Measurements from ENCODE around the gene MSX1.

The MSX1 gene

DNA sequence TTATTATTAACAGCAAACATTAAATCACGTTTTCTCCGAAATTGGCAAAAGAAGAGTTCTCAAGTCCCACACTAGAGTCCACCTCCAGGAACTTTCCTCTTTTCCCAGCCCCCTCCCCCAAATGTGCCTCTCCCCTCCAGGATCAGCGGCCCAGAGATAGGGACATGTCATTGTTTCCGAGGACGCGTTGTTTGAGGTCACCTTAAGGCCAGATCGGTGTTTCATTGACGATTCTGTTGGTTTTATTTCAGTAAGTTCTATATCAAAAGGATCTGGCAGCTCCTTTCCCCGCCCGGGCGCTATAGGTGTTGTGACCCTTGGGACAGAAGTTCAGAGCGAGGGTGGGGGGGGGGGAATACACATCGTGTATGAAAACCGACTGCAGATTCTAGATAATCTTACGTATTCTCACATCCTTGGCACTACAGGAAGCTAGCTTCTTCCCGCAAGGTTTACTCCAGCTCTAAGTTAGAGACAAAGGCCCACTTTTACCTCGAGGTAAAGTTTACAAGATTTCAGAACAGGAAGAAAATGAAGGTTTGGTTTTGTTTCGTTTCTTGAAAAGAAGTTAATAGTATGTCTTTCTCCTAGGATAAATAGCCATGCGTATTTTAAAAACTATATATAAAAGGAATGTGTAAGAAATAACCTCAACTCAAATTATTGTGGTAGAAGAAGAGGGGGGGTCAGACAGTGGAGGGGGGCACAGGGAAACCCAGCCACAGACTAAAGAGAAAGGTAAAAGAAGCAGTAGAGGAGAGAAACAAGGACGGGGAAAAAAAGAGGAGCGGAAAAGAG, 739 bp upstream of the MSX1 start:
- no peak for DNase-seq

DNA sequence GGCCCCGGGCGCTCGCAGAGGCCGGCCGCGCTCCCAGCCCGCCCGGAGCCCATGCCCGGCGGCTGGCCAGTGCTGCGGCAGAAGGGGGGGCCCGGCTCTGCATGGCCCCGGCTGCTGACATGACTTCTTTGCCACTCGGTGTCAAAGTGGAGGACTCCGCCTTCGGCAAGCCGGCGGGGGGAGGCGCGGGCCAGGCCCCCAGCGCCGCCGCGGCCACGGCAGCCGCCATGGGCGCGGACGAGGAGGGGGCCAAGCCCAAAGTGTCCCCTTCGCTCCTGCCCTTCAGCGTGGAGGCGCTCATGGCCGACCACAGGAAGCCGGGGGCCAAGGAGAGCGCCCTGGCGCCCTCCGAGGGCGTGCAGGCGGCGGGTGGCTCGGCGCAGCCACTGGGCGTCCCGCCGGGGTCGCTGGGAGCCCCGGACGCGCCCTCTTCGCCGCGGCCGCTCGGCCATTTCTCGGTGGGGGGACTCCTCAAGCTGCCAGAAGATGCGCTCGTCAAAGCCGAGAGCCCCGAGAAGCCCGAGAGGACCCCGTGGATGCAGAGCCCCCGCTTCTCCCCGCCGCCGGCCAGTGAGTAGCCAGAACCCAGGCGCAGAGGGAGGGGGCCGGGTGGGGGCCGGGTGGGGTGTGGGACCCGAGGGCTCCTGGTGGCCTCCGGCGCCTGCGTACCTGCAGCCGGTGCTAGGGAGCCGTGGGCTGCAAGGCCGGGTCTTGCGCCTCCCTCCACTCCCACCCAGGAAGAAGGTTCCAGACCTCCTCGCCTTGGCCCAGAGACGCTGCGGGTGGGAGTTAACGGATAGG, 534 bp downstream of the MSX1 start:
- DNase-seq = no peak

DNA sequence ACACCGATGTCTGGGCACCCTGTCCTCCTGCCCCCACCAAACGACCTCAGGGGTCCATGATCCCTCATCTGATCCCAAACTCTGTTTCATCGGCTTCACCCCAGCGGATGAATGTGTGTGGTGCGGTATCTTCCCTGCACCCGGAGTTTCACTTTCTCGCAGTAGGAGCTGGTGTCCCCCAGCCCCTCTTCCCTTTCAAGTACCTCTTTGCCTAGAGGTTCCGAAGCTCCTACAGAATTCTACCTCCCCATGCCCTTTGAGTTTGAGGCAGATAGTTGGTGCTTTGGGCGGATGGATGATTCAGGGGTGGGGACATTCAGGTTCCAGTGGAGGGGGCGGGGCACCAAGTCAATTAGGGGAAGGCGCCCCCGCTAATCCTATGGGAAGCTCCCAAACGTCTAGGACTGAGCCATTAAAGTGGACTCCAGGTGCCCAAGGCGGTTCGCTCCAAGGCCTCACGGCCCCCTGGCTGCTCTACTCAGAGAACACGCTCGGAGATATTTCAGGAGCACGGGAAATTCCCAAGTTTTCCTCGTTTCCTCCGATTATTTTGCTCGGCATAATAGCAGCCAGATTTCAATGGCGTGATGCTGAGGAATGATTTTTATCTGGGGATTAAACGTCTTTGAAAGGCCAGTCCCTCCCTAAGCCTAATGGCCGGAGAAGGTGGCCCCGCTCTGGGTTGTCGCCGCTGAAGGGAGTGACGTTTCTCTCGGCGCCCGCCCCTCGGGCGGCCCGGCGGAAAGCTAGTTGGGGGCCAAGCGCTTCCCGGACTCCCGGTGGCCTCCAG, 1.3 kb downstream of the MSX1 start:
- no peak for DNase-seq

DNA sequence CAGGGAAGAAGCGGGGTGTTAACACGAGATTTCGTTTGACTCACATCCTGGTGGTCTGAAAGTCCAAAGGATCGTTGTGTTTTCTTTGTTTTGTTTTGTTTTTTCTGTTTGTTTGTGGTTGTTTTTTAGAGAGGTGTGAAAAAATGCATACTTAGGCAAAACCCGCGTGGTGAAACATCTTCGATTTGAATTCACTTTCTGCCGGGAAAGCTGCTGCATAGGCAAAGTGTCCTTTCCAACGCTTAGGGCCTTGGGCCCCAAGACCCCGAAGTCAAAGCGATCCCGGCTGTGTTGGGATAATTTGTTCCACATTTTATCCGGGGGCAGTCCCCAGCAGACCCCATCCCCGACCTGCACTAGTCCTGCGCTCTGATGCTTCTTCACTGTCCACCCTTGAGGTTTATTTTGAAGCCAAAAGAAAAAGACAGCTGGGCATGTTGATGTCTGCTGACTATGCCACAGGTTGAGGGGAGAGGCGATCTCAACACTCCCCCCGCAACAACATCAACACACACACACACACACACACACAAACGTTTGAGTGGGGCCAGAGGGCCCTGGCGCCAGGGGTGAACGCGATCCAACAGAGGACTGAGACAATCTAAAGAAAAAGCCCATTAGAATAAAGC, 2.0 kb downstream of the MSX1 start:
- DNase-seq = no peak

DNA sequence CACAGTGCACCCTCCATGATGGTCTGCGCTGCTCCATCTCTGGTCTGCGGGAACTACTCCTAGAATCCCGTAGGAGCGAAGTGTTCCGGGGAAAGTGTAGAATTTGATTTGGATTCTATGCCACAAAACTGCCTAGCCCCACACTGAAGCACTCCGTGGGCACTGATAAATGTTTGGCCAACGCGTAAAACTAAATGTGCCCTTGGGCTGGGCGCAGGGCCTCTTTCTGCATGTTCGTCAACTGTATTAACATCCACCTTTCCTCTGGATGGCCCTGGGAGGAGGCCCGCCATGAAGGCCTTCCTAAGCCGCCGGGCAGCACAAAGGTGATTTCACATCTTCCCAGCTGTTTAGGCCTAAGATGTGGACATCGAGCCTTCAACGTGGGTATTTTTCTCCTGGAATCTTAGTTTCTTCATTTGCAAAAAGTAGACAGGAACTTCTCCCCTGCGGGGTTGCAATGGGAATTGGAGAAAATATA, 2.6 kb downstream of the MSX1 start:
- no peak for DNase-seq

DNA sequence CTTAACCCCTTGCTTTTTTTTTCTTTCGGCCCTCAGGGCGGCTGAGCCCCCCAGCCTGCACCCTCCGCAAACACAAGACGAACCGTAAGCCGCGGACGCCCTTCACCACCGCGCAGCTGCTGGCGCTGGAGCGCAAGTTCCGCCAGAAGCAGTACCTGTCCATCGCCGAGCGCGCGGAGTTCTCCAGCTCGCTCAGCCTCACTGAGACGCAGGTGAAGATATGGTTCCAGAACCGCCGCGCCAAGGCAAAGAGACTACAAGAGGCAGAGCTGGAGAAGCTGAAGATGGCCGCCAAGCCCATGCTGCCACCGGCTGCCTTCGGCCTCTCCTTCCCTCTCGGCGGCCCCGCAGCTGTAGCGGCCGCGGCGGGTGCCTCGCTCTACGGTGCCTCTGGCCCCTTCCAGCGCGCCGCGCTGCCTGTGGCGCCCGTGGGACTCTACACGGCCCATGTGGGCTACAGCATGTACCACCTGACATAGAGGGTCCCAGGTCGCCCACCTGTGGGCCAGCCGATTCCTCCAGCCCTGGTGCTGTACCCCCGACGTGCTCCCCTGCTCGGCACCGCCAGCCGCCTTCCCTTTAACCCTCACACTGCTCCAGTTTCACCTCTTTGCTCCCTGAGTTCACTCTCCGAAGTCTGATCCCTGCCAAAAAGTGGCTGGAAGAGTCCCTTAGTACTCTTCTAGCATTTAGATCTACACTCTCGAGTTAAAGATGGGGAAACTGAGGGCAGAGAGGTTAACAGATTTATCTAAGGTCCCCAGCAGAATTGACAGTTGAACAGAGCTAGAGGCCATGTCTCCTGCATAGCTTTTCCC, 3.4 kb downstream of the MSX1 start:
- no peak for DNase-seq

DNA sequence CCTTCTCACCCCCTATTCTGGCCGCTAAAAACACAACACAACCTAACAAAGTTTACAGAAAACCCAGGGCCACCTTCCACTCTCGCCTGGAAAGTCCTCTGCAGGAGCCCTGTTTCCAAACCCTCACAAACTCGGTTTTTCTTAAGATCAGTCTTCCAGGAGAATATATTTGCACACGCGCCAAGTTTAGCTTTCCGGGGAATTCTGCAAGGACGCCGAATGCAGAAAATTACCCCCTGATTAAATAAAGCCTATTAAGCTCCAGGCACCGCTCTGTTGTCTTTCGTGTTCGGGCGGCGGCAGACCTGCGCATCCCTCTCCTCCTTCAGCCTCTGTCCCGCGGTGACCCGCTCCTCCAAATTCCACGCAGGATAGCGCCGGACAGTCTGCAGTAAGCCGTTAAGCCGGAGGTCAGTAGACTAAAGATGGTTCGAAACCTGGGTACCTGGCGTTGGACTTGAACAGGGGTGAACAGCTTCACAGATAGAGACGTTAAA, 5.0 kb downstream of the MSX1 start:
- no peak for DNase-seq

DNA sequence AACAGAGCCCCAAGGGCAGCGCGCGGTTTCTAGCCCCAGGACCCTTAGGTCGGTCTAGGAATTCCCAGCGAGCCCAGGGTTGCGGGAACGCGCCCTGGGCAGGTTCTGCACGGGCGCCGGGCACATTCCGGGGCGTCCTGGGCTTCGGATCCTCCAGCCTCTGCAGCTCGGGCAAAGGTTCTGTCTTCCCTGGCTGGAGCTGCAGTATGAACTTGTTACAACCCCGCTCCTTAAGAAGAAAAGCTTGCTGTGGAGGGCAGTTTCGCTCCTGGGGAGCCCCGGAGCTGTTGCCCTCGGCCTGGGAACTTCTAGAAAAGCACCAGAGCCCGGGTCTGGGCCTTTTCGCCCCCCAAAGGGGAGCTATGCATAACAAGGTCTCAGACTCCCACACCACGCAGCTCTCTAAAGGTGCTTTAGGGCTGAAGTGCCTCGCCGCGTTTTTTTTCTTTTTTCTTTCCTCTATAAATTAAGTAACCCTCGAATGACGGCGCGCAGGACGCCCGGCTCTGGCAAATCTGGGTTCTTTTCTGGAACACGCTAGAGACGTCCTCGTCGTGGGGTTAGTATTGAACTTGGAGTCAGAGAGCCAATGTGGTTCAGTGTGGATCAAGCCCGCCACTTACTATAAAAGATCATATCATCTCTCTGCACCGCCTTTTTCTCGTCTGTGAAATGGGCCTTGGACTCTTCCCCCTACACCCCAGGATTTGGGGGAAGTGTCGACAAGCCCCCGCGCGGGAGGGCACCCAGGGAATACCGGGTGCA, 5.7 kb downstream of the MSX1 start:
- DNase-seq = no peak

DNA sequence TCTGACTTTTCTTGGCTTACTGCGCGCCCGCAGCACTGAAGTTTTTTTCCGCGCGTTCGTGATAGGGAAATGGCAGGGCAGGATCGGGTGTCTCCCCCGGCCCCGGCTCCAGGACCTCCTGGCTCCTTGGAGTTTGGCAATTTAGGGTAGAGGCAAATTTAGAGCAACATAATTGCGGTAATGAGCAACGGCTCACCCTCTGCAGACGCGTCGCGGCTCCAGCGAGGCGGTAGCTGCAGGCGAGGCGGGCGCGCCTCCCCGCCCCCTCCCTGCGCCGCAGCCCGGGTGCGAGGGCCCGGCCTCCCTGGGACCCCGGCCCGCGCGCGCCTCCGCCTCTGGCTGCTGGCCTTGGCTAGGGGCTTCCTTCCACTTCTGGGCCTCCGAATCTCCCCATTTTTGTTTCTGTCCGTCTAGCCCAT, 6.2 kb downstream of the MSX1 start:
- DNase-seq = no peak

DNA sequence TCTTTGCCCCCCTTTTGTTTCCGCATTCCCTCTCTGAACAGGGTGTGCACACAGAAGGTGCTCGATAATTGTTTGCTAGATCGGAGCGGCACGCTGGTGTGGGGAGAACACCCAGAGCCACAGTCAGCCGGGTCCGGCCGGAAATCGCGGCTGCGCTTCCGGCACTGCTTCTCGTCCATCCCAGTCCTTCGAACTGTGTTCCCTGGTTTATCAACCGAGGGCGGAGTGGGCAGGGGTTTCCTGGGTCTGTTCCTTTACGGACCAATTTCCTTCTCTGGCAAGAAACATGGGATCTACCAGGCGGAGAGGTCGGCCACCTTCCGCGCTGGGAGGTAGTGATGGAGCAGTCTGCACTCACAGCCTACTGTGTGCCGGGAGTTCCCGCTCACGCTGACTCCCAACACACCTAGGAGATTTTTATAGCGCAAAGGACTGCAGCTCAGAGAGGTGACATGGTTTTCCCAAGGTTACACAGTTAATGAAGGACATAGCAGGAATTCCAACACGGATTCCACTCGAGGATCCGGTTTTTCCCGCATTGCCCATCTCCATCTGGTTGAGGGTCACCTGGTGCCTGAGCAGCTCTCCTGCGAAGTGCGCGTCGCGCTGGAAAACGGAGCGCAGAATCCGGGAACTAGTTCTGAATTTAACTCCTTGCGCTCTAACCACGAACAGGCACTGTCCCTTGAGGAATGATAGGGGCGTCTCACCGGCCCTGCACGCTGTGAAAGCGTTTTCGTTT, 6.8 kb downstream of the MSX1 start:
- no peak for DNase-seq

DNA sequence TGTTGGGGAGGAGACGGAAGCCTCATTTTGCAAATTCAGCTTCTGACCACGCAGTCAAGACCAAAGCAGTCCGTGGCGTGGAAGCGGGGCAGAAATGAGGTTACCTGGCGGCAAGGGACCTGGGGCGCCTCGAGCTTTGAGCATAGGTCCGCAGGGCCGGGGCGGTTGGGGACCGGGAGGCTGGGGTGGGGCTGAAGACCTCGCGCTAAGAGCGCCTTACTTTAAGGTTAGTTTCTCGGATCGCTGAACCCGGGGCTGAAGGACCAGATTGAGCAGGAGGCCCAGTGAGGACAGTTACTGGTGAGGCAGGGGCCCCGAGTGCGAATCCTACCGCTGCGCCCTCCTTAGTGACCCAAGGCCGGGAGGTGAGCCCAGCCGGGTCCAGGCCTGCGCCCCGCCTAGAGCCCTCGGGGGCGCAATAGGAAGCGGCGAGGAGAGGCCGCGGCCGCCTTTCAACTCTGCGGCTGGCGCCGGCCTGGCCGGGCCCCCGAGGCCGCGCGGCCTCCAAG, 7.5 kb downstream of the MSX1 start:
- no peak for DNase-seq

DNA sequence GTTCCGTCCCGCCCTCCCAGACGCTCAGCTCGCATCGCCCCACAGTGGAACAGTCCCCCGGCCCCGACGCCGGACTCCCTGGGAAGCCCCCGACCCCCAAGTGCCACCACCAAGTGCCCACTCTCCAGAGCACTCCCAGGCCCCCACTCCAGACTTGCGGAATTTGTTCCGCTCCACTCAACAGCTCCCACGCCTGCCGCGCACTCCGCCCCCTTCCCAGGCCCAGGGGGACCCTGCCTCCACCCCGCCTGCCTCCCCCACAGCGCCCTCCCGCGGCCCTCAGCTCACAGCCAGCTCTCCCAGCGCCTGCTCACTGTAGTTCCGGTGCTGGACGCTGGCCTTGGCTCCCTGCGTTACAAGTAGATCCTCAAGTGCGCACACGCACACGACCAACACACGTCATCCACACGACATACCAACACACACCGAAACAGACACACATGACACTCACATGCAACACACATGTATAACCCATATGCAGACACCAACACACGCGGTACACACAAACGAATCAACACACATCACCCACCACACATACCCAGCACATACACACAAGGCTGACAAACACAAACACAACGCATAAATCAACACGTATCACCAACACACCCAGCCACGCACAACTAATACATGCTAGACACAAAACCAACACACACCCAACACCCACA, 8.0 kb downstream of the MSX1 start:
- DNase-seq = no peak

DNA sequence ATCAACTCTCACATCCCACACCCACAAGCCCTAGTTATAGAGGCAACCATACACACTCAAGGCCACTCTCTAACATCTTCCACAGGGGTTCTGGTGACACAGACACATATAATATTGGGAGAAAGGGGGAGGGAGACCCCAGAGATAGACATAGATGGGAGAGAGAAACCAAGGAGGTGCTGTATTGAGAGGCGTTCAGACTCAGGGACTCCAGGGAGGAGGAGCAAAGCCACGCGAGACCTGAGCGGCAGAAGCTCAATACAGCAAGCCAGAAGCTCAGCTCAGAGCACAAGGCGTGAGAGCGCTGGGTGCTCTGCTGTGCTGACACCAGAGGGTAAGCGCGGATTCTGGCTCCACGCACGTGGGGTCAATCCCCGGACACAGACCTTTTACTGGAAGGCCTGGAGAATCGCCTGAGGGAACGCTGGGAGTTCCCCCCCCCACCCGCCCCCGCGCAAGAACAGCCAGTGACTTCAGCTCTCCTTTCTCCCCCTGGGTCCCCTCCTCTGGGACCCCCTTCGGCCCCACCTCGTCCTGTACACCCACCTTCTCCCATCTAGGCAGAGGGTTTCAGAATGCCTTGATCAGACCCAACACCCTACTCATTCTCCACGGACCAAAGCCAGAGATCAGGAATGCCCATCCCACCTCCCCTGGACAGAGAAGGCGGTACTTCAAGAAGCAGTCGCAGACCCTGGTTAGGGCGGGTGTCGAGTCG, 8.7 kb downstream of the MSX1 start:
- DNase-seq = no peak

DNA sequence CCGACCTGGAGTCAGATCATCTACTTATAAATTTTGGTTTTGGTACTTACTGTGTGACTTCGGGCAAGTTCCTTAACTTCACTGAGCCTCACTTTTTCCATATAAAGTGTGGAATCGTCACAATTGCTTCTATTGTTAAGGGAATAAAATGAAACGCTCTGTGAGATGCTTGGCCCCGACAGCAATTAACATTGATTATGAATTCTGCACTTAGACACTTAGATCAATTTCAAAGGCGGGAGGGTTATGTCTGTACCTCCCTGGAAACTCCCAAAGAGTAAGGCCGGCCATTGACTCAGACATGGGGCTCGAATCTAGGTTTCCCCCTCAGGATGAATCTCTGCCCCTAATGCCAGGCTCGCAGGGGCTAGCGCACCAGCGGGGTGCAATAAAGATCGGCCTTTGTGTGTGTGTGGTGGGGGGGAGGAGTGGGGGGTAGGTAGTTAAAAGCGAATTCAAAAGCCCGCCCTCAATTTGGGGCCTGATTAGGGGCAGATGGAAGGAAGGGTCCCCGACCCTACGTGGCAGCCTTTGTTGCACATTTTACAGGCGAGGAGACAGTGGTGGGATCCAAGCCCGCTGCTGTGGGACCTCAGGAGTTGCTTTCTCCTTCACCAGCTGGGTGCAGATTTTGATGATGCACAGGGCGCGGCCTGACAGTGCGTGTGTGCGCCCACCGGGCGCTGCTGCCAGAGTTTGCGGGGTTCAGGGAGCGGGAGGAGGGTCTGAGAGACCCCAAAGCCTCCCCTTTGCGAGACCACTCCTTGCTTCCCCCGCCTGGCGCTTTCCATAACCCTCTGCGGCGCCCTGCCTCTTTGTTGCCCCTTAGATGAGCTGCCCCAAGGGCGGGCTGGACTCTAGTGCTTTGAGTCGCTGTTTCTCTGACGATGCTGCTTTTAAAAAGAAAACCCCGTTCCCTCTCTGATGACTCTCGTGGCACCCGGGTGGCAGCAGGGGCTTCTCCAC, 9.6 kb downstream of the MSX1 start:
- DNase-seq = no peak

DNA sequence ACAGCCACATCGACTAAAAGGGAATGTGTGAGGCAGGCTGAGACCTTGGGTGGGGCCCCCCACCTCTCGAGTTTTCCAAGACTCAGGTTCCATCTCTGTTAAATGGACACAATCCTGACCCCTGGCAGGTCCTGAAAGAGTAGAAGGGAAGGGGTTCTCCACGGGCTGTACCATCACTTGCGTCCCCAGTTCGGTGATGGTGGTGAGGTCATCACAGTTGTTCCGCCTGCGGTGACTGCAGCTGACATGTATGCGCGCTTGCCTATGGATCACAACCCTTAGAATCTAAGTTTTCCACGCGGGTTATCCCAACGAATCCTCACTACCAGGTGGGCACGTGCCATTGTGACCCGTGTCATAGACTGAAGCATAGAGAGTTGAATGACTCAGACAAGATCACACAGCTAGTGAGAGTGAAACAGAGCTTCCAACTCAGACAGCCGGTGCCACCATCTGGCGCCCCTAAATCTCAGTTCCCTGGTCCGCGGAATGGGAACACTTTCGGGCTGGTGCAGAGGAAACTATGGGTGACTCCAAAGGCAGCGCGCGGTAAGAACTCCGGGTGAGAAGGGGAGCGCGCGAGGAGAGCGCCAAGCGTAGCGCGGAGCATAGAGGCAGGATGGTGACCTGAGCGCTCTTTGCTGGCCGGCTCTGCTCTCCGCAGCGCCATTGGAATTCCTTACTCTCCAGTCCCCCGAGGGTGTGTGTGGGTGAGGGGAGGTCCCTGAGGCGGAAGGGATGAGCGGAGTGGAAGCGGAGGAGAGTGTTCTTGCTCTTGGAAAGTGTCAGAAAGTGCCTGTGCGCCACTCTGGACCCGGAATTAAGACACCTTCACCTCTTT, 10.5 kb downstream of the MSX1 start:
- DNase-seq = no peak

DNA sequence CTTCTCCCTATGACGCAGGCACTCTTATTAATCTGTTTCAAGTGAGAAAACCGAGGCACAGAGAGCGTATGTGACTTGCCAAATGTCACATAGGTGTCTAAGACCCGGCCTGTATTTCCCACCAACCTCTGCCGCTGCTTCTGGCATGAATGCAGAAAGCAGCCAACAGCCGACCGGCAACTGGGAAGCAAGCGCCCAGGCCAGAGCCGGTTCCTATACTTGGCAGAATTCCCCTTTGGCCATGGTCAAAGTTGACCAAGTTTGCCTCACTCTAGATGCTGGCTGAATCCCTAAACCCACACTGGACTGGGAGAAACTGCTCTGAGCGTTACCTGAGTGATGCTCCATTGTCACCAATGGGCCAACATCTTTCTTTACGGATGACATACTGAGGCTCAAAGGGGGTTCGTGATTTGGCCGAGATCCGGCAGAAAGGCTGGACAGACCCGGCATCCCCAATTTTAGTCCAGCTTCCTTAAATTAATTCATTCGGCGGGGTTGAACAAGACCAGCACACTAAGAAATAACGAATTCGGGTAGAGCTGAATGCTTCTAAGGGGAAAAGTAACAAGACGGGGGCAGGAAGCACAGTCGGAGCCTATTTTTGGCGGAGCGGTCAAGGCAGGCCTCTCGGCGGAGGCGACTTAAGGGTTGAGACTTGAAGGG, 11.2 kb downstream of the MSX1 start:
- DNase-seq = no peak

All from GF-D8 (cell line).